Measurements from ENCODE around the gene ATXN3L.

GRCh38 chrX:13309631-13310030, 10.2 kb downstream of the ATXN3L start:
- TF ChIP-seq CTCF (IDR thresholded peaks at IDR 0.05; ENCODE audit: poor library complexity, severe bottlenecking) (no peak), EZH2 (IDR thresholded peaks at IDR 0.05; ENCODE audit: borderline replicate concordance, insufficient read depth, low read length, poor library complexity, severe bottlenecking) (no peak), EP300 (conservative IDR thresholded peaks at IDR 0.05; ENCODE audit: poor library complexity, severe bottlenecking) (no peak)

All from neural cell (in vitro differentiated cells).